Right lobe of liver (tissue), 6 donors: ENCODE results near the gene ERGIC3. TPM values are rescaled to one million over a fixed set of nuclear protein-coding genes. Genes with fewer than 3 reads are reported as not detected.
"Not testable (repeated sequence)": the region's sequence is repeated elsewhere in the genome, so short reads cannot be mapped to it uniquely, and the experiment has no call there.

Source experiments
- ATAC-seq, 4 donors: fragments of 200-7000 bp; cut with Tn5 transposase; one replicate each; pipeline ENCODE4 v1.9.1; 2020; ENCODE audit warnings: mild to moderate bottlenecking in 4 of 4, moderate library complexity in 4 of 4
- DNase-seq, 3 donors: peaks; one replicate each; pipeline ENCODE4 v3.0.0-alpha.2; 2020
- H3K27ac ChIP-seq, 3 donors: fragments of 200-600 bp; one replicate each; pipeline ENCODE4 v1.8.0; 2022
- H3K27me3 ChIP-seq, 2 donors: fragments of 200-600 bp; one replicate each; pipeline ENCODE4 v1.8.0; 2022
- H3K36me3 ChIP-seq, 4 donors: fragments of 200-600 bp; sonication (generic) in 1 of 4; one replicate each; pipeline versions ENCODE4 v1.5.1 to v1.8.0; 2017 to 2022; ENCODE audit warnings: control low read depth in 1 of 4
- H3K4me1 ChIP-seq, 4 donors: fragments of 200-600 bp; sonication (generic) in 1 of 4; one replicate each; pipeline versions ENCODE4 v1.5.1 to v1.8.0; 2017 to 2022; ENCODE audit warnings: control low read depth in 1 of 4
- H3K4me3 ChIP-seq, 3 donors: fragments of 200-600 bp; one replicate each; pipeline ENCODE4 v1.8.0; 2022
- H3K9me3 ChIP-seq, 4 donors: fragments of 200-600 bp; sonication (generic) in 1 of 4; one replicate each; pipeline versions ENCODE4 v1.5.1 to v1.8.0; 2017 to 2022; ENCODE audit warnings: control low read depth in 1 of 4
- CTCF ChIP-seq, 4 donors: fragments of 200-600 bp in 3 of 4; fragments of 450-650 bp in 1 of 4; IDR thresholded peaks; one replicate each; pipeline versions ENCODE4 v1.5.1 to v1.8.0; 2016 to 2022; ENCODE audit warnings: antibody characterized with exemption in 4 of 4, mild to moderate bottlenecking in 2 of 4
- POLR2A ChIP-seq: fragments of 450-650 bp; IDR thresholded peaks from one replicate; pipeline ENCODE4 v1.6.1; 2017; ENCODE audit warnings: antibody characterized with exemption, mild to moderate bottlenecking
- WGBS: methylation state at CpG from one replicate; pipeline ENCODE4 v1.1.6; 2018; ENCODE audit warnings: low coverage, low lambda C conversion rate; ENCODE audit not compliant: insufficient coverage; ENCODE audit errors: missing lambda C conversion rate; 5-methylcytosine and 5-hydroxymethylcytosine counted together
- intact Hi-C, 2 donors: fragments of 100-400 bp; cut with DNase I; formaldehyde crosslinking; loops; one replicate each; pipeline versions ENCODE4 v1.11.2 to v1.14.1; 2022
- total RNA-seq, 6 experiments: library from RNA; depleted of rRNA in 2 of 6; stranded (reverse); fragments of >200 nt in 2 of 6; fragmentation: NEBNext Ultra II Directional in 3 of 6; extraction: Animal tissue kit (Norgen Biotek cat#: 25700) in 3 of 6; gene quantifications; one replicate each; pipeline versions ENCODE4 v1.1.0 to v1.2.4, GENCODE V29; 2016 to 2023
- donor health status: DM: no; HTN: yes; CAD: no.
- donor health status: DM: no; HTN: no; CAD: no.
- donor health status: DM: no; HTN: no; CAD: no.
- donor health status: DM: no; HTN: yes; CAD: no.
- donor health status: DM: no; HTN: yes; CAD: no.

ERGIC3 gene
- total RNA-seq, 6 experiments from 2014 or later, result 82.7 to 129 (median 112) TPM

GRCh38 chr20:35539756-35540212 lies 2.1 kb upstream of the ERGIC3 start:
- intact Hi-C loops, result no loop called here
- no peak overlapping the region for H3K4me3 ChIP-seq
- no peaks in the 10 kb centered on the region for H3K9me3 ChIP-seq
- no peaks in the 10 kb centered on the region for H3K36me3 ChIP-seq
- ATAC-seq (no peak), DNase-seq (peak in 1 of 3 donors; percentile 24)
- peaks cover 0 to 4% (median 0%) of the 10 kb centered on the region in 4 donors for H3K4me1 ChIP-seq
- H3K27me3 ChIP-seq, result no peaks in the 10 kb centered on the region
- TF ChIP-seq CTCF (IDR thresholded peaks at IDR 0.05), result no peak
- no peak for TF ChIP-seq POLR2A
- H3K27ac ChIP-seq, result no peak overlapping the region
- WGBS, result 68% methylated on average over 11 of the region's 11 CpGs

- Histone ChIP-seq H3K9me3 (no peaks in the 10 kb centered on the region), H3K36me3 (no peaks in the 10 kb centered on the region), H3K27me3 (no peaks in the 10 kb centered on the region), H3K4me3 (peak overlapping the region; percentile 70 to 99 (median 88)), H3K27ac (no peak overlapping the region), H3K4me1 (peaks cover 0 to 4% (median 0%) of the 10 kb centered on the region in 4 donors)
- ATAC-seq (no peak), DNase-seq (peak in 1 of 3 donors; percentile 14)
- TF ChIP-seq POLR2A, result no peak
- no peak for TF ChIP-seq CTCF (IDR thresholded peaks at IDR 0.05)
- intact Hi-C loops, result no loop called here
- WGBS, result 24% methylated on average over 13 of the region's 13 CpGs
These were observed 628 bp upstream of the ERGIC3 start for GRCh38 chr20:35541118-35541782.

- H3K9me3 ChIP-seq, result no peaks in the 10 kb centered on the region
- TF ChIP-seq POLR2A, result no peak
- ATAC-seq (no peak), DNase-seq (no peak)
- H3K27me3 ChIP-seq, result no peaks in the 10 kb centered on the region
- H3K36me3 ChIP-seq, result peaks cover 0 to 3% (median 1%) of the 10 kb centered on the region in 4 donors
- no peak overlapping the region for H3K27ac ChIP-seq
- H3K4me3 ChIP-seq, result no peak overlapping the region
- intact Hi-C loops, result no loop called here
- H3K4me1 ChIP-seq, result peaks cover 0 to 4% (median 0%) of the 10 kb centered on the region in 4 donors
- 86% methylated on average over 1 of the region's 1 CpG for WGBS
These were observed 1.1 kb downstream of the ERGIC3 start for GRCh38 chr20:35542990-35543389.

GRCh38 chr20:35544436-35544835 lies 2.6 kb downstream of the ERGIC3 start:
- TF ChIP-seq CTCF (IDR thresholded peaks at IDR 0.05) (no peak), POLR2A (no peak)
- ATAC-seq, result no peak
- H3K9me3 ChIP-seq, result no peaks in the 10 kb centered on the region
- WGBS, result 97% methylated on average over 15 of the region's 16 CpGs
- H3K4me1 ChIP-seq, result peaks cover 0 to 4% (median 0%) of the 10 kb centered on the region in 4 donors
- H3K4me3 ChIP-seq, result no peak overlapping the region
- no peak overlapping the region for H3K27ac ChIP-seq
- intact Hi-C loops, result no loop called here
- no peaks in the 10 kb centered on the region for H3K27me3 ChIP-seq
- DNase-seq, result peak in 1 of 3 donors; percentile 46
- peaks cover 0 to 14% (median 8%) of the 10 kb centered on the region in 4 donors for H3K36me3 ChIP-seq

- ATAC-seq, intact Hi-C loops, H3K4me1 ChIP-seq, H3K27me3 ChIP-seq, H3K9me3 ChIP-seq, H3K4me3 ChIP-seq, H3K27ac ChIP-seq: not testable (repeated sequence)
- peaks cover 0 to 17% (median 9%) of the 10 kb centered on the region in 4 donors for H3K36me3 ChIP-seq
- DNase-seq, result peak in 1 of 3 donors; percentile 37
- WGBS, result 100% methylated on average over 2 of the region's 7 CpGs
These were observed 3.1 kb downstream of the ERGIC3 start for GRCh38 chr20:35544941-35545340.
